Upper lobe of left lung (tissue), 4 donors: ENCODE data around the gene PKNOX2.

ENCODE experiments used
- POLR2A ChIP-seq, 4 donors: fragments of 450-650 bp; IDR thresholded peaks; one replicate each; pipeline ENCODE4 v1.5.1; 2016 to 2017; ENCODE audit warnings: antibody characterized with exemption in 4 of 4, mild to moderate bottlenecking in 2 of 4
- POLR2AphosphoS5 ChIP-seq, 2 donors: sonication (generic); formaldehyde crosslinking; IDR thresholded peaks; one replicate each; pipeline ENCODE4 v1.5.1; 2017; ENCODE audit warnings: antibody characterized with exemption in 2 of 2
- TF ChIP-seq, protein P1 (sequence below), 6 experiments: fragments of 450-650 bp in 4 of 6; fragments of 200-600 bp in 2 of 6; sonication (generic) in 2 of 6; IDR thresholded peaks; one replicate each; pipeline ENCODE4 v1.5.1; 2016 to 2019; ENCODE audit warnings: antibody characterized with exemption in 6 of 6

DNA sequence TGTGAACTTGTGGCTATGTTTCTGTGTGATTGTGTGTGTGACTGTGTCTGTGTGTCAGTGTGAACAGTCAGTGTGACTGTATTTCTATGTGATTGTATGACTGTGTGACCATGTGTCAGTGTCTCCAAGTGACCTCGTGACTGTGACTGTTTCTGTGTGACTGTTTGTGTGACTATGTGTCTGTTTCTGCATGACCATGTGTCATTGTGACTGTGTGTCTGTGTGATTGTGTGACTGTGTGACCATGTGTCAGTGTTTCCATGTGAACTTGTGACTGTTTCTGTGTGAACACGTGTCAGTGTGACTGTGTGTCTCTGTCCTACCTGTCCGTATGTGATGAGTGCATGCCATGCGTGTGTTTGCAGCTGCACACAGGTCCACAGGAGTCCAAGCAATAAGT lies 8.8 kb upstream of the PKNOX2 start:
- TF ChIP-seq POLR2A (IDR thresholded peaks at IDR 0.05) (no peak), POLR2AphosphoS5 (IDR thresholded peaks at IDR 0.05) (no peak)
- TF ChIP-seq, protein P1, sequence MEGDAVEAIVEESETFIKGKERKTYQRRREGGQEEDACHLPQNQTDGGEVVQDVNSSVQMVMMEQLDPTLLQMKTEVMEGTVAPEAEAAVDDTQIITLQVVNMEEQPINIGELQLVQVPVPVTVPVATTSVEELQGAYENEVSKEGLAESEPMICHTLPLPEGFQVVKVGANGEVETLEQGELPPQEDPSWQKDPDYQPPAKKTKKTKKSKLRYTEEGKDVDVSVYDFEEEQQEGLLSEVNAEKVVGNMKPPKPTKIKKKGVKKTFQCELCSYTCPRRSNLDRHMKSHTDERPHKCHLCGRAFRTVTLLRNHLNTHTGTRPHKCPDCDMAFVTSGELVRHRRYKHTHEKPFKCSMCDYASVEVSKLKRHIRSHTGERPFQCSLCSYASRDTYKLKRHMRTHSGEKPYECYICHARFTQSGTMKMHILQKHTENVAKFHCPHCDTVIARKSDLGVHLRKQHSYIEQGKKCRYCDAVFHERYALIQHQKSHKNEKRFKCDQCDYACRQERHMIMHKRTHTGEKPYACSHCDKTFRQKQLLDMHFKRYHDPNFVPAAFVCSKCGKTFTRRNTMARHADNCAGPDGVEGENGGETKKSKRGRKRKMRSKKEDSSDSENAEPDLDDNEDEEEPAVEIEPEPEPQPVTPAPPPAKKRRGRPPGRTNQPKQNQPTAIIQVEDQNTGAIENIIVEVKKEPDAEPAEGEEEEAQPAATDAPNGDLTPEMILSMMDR (IDR thresholded peaks at IDR 0.05) = no peak
